Lung (tissue), 12 donors: Measurements from ENCODE around the gene FMNL3. TPM values are rescaled to one million over a fixed set of nuclear protein-coding genes. Genes with fewer than 3 reads are reported as not detected.

Source experiments
- ATAC-seq: fragments of 200-7000 bp; cut with Tn5 transposase; one replicate; pipeline ENCODE4 v1.9.1; 2020; ENCODE audit warnings: moderate number of reproducible peaks; ENCODE audit not compliant: insufficient read depth, low FRiP score
- DNase-seq, 3 donors: peaks; one replicate each; pipeline ENCODE4 v3.0.0-alpha.2; 2013 to 2017
- H3K27ac ChIP-seq, 2 donors: one replicate each; pipeline ENCODE4 v1.5.1; 2013; ENCODE audit warnings: mild to moderate bottlenecking in 2 of 2, moderate library complexity in 2 of 2, control low read depth in 1 of 2, inconsistent platforms in 1 of 2, low read depth in 1 of 2, low read length in 1 of 2
- H3K27me3 ChIP-seq, 3 donors: one replicate each; pipeline ENCODE4 v1.5.1; 2013; ENCODE audit warnings: low read length in 2 of 3; ENCODE audit not compliant: control insufficient read depth in 3 of 3, insufficient read depth in 3 of 3
- H3K36me3 ChIP-seq, 4 donors: one replicate each; pipeline ENCODE4 v1.5.1; 2013; ENCODE audit warnings: low read length in 4 of 4, mild to moderate bottlenecking in 1 of 4, moderate library complexity in 1 of 4; ENCODE audit not compliant: control insufficient read depth in 4 of 4, insufficient read depth in 4 of 4
- H3K4me1 ChIP-seq, 5 donors: one replicate each; pipeline ENCODE4 v1.5.1; 2013; ENCODE audit warnings: low read length in 5 of 5, mild to moderate bottlenecking in 2 of 5, moderate library complexity in 1 of 5; ENCODE audit not compliant: control insufficient read depth in 5 of 5, insufficient read depth in 5 of 5
- H3K4me3 ChIP-seq: one replicate; pipeline ENCODE4 v1.5.1; 2013; ENCODE audit warnings: mild to moderate bottlenecking, control low read depth, moderate library complexity
- H3K9ac ChIP-seq, 2 donors: one replicate each; pipeline ENCODE4 v1.5.1; 2013; ENCODE audit warnings: low read length in 2 of 2, control low read depth in 1 of 2; ENCODE audit not compliant: insufficient read depth in 1 of 2
- H3K9me3 ChIP-seq, 4 donors: one replicate each; pipeline ENCODE4 v1.5.1; 2013; ENCODE audit warnings: low read length in 3 of 4, mild to moderate bottlenecking in 1 of 4, moderate library complexity in 1 of 4; ENCODE audit not compliant: control insufficient read depth in 4 of 4, insufficient read depth in 3 of 4
- WGBS, 2 donors: extraction: QIAGEN DNeasy Blood & Tissue Kit; methylation state at CpG; one replicate each; pipeline ENCODE4 v1.1.7; 2013; 5-methylcytosine and 5-hydroxymethylcytosine counted together
- polyA plus RNA-seq, 2 donors: library from polyadenylated mRNA; stranded (reverse); fragments of 200-250 nt; gene quantifications; one replicate each; pipeline ENCODE4 v1.2.1, GENCODE V29; 2013
- total RNA-seq, 2 donors: library from RNA; depleted of rRNA in 1 of 2; stranded (reverse); fragments of >200 nt in 1 of 2; gene quantifications; one replicate each; pipeline ENCODE4 v1.2.1, GENCODE V29; 2014 to 2021
- TF ChIP-seq, protein P1 (sequence below): IDR thresholded peaks from 2 replicates; pipeline ENCODE4 v1.5.1; 2012; ENCODE audit warnings: mild to moderate bottlenecking; ENCODE audit errors: control extremely low read depth, extremely low read depth
- donor health status: control.
- donor health status: control.
- donor health status: Bipolar disorder and iron deficiency.
- donor health status: healthy.
- donor health status: DM: yes; HTN: yes; CAD: no.

FMNL3 gene
- total and polyA plus RNA-seq, 4 donors: 11.5 to 51.2 (median 22.4) TPM

- no peaks in the 10 kb centered on the region for H3K9me3 ChIP-seq
- TF ChIP-seq, protein P1, sequence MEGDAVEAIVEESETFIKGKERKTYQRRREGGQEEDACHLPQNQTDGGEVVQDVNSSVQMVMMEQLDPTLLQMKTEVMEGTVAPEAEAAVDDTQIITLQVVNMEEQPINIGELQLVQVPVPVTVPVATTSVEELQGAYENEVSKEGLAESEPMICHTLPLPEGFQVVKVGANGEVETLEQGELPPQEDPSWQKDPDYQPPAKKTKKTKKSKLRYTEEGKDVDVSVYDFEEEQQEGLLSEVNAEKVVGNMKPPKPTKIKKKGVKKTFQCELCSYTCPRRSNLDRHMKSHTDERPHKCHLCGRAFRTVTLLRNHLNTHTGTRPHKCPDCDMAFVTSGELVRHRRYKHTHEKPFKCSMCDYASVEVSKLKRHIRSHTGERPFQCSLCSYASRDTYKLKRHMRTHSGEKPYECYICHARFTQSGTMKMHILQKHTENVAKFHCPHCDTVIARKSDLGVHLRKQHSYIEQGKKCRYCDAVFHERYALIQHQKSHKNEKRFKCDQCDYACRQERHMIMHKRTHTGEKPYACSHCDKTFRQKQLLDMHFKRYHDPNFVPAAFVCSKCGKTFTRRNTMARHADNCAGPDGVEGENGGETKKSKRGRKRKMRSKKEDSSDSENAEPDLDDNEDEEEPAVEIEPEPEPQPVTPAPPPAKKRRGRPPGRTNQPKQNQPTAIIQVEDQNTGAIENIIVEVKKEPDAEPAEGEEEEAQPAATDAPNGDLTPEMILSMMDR: no peak
- no peaks in the 10 kb centered on the region for H3K27me3 ChIP-seq
- no peak overlapping the region for H3K4me3 ChIP-seq
- no peak overlapping the region for H3K9ac ChIP-seq
- H3K36me3 ChIP-seq: no peaks in the 10 kb centered on the region
- ATAC-seq (no peak), DNase-seq (no peak)
- no peak overlapping the region for H3K27ac ChIP-seq
- 68 to 92% methylated on average over 2 of the region's 2 CpGs for WGBS, 2 donors
- H3K4me1 ChIP-seq: peaks cover 10 to 16% (median 13%) of the 10 kb centered on the region in 5 donors
Measured at GRCh38 chr12:49689237-49689636, 18.0 kb downstream of the FMNL3 start.

- no peak for DNase-seq
- H3K9ac ChIP-seq: no peak overlapping the region
Measured at GRCh38 chr12:49687941-49688340, 19.3 kb downstream of the FMNL3 start.

GRCh38 chr12:49684310-49684854, 22.8 kb downstream of the FMNL3 start:
- Histone ChIP-seq H3K27me3 (no peaks in the 10 kb centered on the region), H3K9ac (no peak overlapping the region), H3K4me3 (no peak overlapping the region), H3K9me3 (no peaks in the 10 kb centered on the region), H3K4me1 (peaks cover 9 to 16% (median 10%) of the 10 kb centered on the region in 5 donors), H3K27ac (no peak overlapping the region), H3K36me3 (no peaks in the 10 kb centered on the region)
- WGBS, 2 donors: 88 to 92% methylated on average over 5 of the region's 5 CpGs
- DNase-seq (no peak), ATAC-seq (no peak)
- TF ChIP-seq, protein P1: no peak

More at GRCh38 chr12:49687941-49688340, 19.3 kb downstream of the FMNL3 start:
- Histone ChIP-seq H3K4me3 (no peak overlapping the region), H3K9me3 (no peaks in the 10 kb centered on the region), H3K4me1 (peaks cover 15 to 20% (median 16%) of the 10 kb centered on the region in 5 donors), H3K36me3 (no peaks in the 10 kb centered on the region), H3K27ac (no peak overlapping the region), H3K27me3 (no peaks in the 10 kb centered on the region)
- WGBS, 2 donors: 87 to 89% methylated on average over 2 of the region's 2 CpGs
- no peak for ATAC-seq
- TF ChIP-seq, protein P1: no peak
